WTC11 (cell line): ENCODE results near the gene CLEC18A. TPM values are rescaled to one million over a fixed set of nuclear protein-coding genes. Genes with fewer than 3 reads are reported as not detected.

Experiments used
- ATAC-seq: fragments of 200-7000 bp; cut with Tn5 transposase; 2 replicates; pipeline ENCODE4 v1.10.0; 2021; ENCODE audit warnings: mild to moderate bottlenecking, moderate library complexity
- CTCF ChIA-PET: fragments of 300-600 bp; sonication (Branson Sonifier 250); formaldehyde crosslinking; loops from one replicate; lab custom pipeline; 2021; ENCODE audit warnings: antibody characterized with exemption; lab: Charles Lee
- POLR2A ChIA-PET: fragments of 350-600 bp; sonication (Branson Sonifier 250); formaldehyde crosslinking; loops from one replicate; lab custom pipeline; 2021; ENCODE audit warnings: antibody characterized with exemption; lab: Charles Lee
- DNase-seq: peaks from one replicate; pipeline ENCODE4 v3.0.0; 2021; ENCODE audit warnings: low spot score
- H3K27ac Mint-ChIP-seq: 2 replicates; pipeline ENCODE4 v1.8.0; 2021; ENCODE audit warnings: mixed read lengths
- H3K27me3 Mint-ChIP-seq: 2 replicates; pipeline ENCODE4 v1.8.0; 2021; ENCODE audit warnings: low read depth, mild to moderate bottlenecking, moderate library complexity, mixed read lengths
- H3K36me3 Mint-ChIP-seq: 2 replicates; pipeline ENCODE4 v1.8.0; 2021; ENCODE audit warnings: mixed read lengths
- H3K4me1 Mint-ChIP-seq: 2 replicates; pipeline ENCODE4 v1.8.0; 2022; ENCODE audit warnings: mixed read lengths
- H3K4me3 Mint-ChIP-seq: 2 replicates; pipeline ENCODE4 v1.8.0; 2021; ENCODE audit warnings: mild to moderate bottlenecking, moderate library complexity, mixed read lengths
- H3K9me3 Mint-ChIP-seq: 2 replicates; pipeline ENCODE4 v1.8.0; 2021; ENCODE audit warnings: mixed read lengths
- ATF1 ChIP-seq: sonication (generic); formaldehyde crosslinking; IDR thresholded peaks from 2 replicates; pipeline ENCODE4 v1.8.1; 2023; ENCODE audit warnings: mild to moderate bottlenecking, moderate library complexity, missing genetic modification reagents
- CREM ChIP-seq: sonication (generic); formaldehyde crosslinking; IDR thresholded peaks from 2 replicates; pipeline ENCODE4 v1.8.1; 2022; ENCODE audit warnings: mild to moderate bottlenecking, missing genetic modification reagents, moderate library complexity
- E2F1 ChIP-seq: sonication (generic); formaldehyde crosslinking; IDR thresholded peaks from 2 replicates; pipeline ENCODE4 v1.8.0; 2022; ENCODE audit warnings: mild to moderate bottlenecking, missing genetic modification reagents
- ERG ChIP-seq: fragments of 250-450 bp; sonication (Bioruptor Pico); IDR thresholded peaks from 2 replicates; pipeline ENCODE4 v1.8.0; 2021; ENCODE audit warnings: mild to moderate bottlenecking
- FOXJ3 ChIP-seq: sonication (generic); formaldehyde crosslinking; IDR thresholded peaks from 2 replicates; pipeline ENCODE4 v1.9.0; 2021; ENCODE audit warnings: missing genetic modification reagents, mild to moderate bottlenecking, borderline replicate concordance
- KAT7 ChIP-seq: sonication (generic); formaldehyde crosslinking; IDR thresholded peaks from 2 replicates; pipeline ENCODE4 v1.8.1; 2023; ENCODE audit warnings: missing genetic modification reagents, mild to moderate bottlenecking, borderline replicate concordance
- MAX ChIP-seq: sonication (generic); formaldehyde crosslinking; IDR thresholded peaks from 2 replicates; pipeline ENCODE4 v1.8.0; 2022; ENCODE audit warnings: mild to moderate bottlenecking, missing genetic modification reagents
- NFYB ChIP-seq: sonication (generic); formaldehyde crosslinking; conservative IDR thresholded peaks from 2 replicates; pipeline ENCODE4 v1.8.0; 2022; ENCODE audit warnings: low read depth, missing genetic modification reagents
- RELA ChIP-seq: sonication (generic); formaldehyde crosslinking; IDR thresholded peaks from 2 replicates; pipeline ENCODE4 v1.8.1; 2022; ENCODE audit warnings: missing genetic modification reagents, mild to moderate bottlenecking, borderline replicate concordance
- SOX15 ChIP-seq: fragments of 250-450 bp; sonication (Bioruptor Pico); IDR thresholded peaks from 2 replicates; pipeline ENCODE4 v1.9.0; 2021; ENCODE audit warnings: mild to moderate bottlenecking
- SP1 ChIP-seq: sonication (generic); formaldehyde crosslinking; conservative IDR thresholded peaks from 2 replicates; pipeline ENCODE4 v1.8.1; 2022; ENCODE audit warnings: missing genetic modification reagents
- USF1 ChIP-seq: sonication (generic); formaldehyde crosslinking; IDR thresholded peaks from 2 replicates; pipeline ENCODE4 v1.8.0; 2022; ENCODE audit warnings: mild to moderate bottlenecking, missing genetic modification reagents
- ZBTB43 ChIP-seq: sonication (generic); formaldehyde crosslinking; IDR thresholded peaks from 2 replicates; pipeline ENCODE4 v1.8.1; 2023; ENCODE audit warnings: mild to moderate bottlenecking, missing genetic modification reagents
- ZMAT4 ChIP-seq: fragments of 250-450 bp; sonication (Bioruptor Pico); IDR thresholded peaks from 2 replicates; pipeline ENCODE4 v1.9.0; 2021; ENCODE audit warnings: mild to moderate bottlenecking
- ZNF219 ChIP-seq: sonication (generic); formaldehyde crosslinking; IDR thresholded peaks from 2 replicates; pipeline ENCODE4 v1.8.0; 2023; ENCODE audit warnings: missing genetic modification reagents, mild to moderate bottlenecking, borderline replicate concordance
- ZNF263 ChIP-seq: sonication (generic); formaldehyde crosslinking; IDR thresholded peaks from 2 replicates; pipeline ENCODE4 v1.8.1; 2022; ENCODE audit warnings: low read depth, mild to moderate bottlenecking, moderate library complexity, missing genetic modification reagents
- ZNF281 ChIP-seq: sonication (generic); formaldehyde crosslinking; IDR thresholded peaks from 2 replicates; pipeline ENCODE4 v1.8.0; 2023; ENCODE audit warnings: mild to moderate bottlenecking, missing genetic modification reagents
- total RNA-seq: library from RNA; stranded (reverse); gene quantifications from 3 replicates; pipeline ENCODE4 v1.2.3, GENCODE V29; 2021

Gene CLEC18A
- total RNA-seq, 1 experiment from 2014 or later: 0.26 TPM

GRCh38 chr16:69929480-69929879 is 21.7 kb upstream of the CLEC18A start:
- H3K27ac Mint-ChIP-seq: no peak overlapping the region; the same call in 1 of the 2 replicates

More at GRCh38 chr16:69929480-69929879, 21.7 kb upstream of the CLEC18A start:
- TF ChIP-seq ZNF219 (CRISPR knock-in tag) (no peak), NFYB (CRISPR knock-in tag) (no peak), ZNF263 (no peak), FOXJ3 (CRISPR knock-in tag) (no peak), KAT7 (CRISPR knock-in tag) (no peak), MAX (CRISPR knock-in tag) (no peak), CREM (CRISPR knock-in tag) (no peak), ZBTB43 (CRISPR knock-in tag) (no peak), ZMAT4 (CRISPR knock-in tag) (no peak), RELA (CRISPR knock-in tag) (no peak), ATF1 (CRISPR knock-in tag) (no peak), ERG (CRISPR knock-in tag) (no peak), SP1 (CRISPR knock-in tag) (no peak), E2F1 (CRISPR knock-in tag) (no peak), USF1 (no peak), SOX15 (no peak), ZNF281 (no peak)
- ATAC-seq (no peak), DNase-seq (no peak)
- Mint-ChIP-seq H3K4me1 (peaks cover 26% of the 10 kb centered on the region), H3K36me3 (peaks cover 8% of the 10 kb centered on the region; the same call in 1 of the 2 replicates), H3K27me3 (no peaks in the 10 kb centered on the region), H3K4me3 (no peak overlapping the region), H3K9me3 (no peaks in the 10 kb centered on the region)
- ChIA-PET POLR2A (no interaction called here), CTCF (interaction anchor here (0.6 to 2.7 kb wide), 15 partner anchors 9 to 533 kb away, joined by 3 to 68 read pairs (median 8); partner anchors contain the start of gene NOB1)
